ENCODE data around the gene SLC35F4.

GRCh38 chr14:57854571-57854970, 11.3 kb downstream of the SLC35F4 start:
- TF ChIP-seq EZH2 (IDR thresholded peaks at IDR 0.05; ENCODE audit: low read depth, low read length, severe bottlenecking) (no peak), POLR2A (IDR thresholded peaks at IDR 0.05; ENCODE audit: control extremely low read depth in 1 of 2, low read depth in 2 of 2, low read length in 2 of 2) (no peak), CTCF (IDR thresholded peaks at IDR 0.05; ENCODE audit: control extremely low read depth in 1 of 3, insufficient read depth in 1 of 3, low read depth in 1 of 3, low read length in 3 of 3) (no peak), JUN (IDR thresholded peaks at IDR 0.05; ENCODE audit: low read depth, low read length) (no peak), EP300 (IDR thresholded peaks at IDR 0.05; ENCODE audit: borderline replicate concordance in 1 of 2, low read depth in 2 of 2, low read length in 2 of 2) (no peak), MAFK (IDR thresholded peaks at IDR 0.05; ENCODE audit: low read depth, low read length) (no peak), CREB1 (IDR thresholded peaks at IDR 0.05) (no peak), ATF2 (IDR thresholded peaks at IDR 0.05; ENCODE audit: low read length) (no peak), GABPA (IDR thresholded peaks at IDR 0.05; ENCODE audit: borderline replicate concordance, insufficient read depth, low read length) (no peak), POLR2AphosphoS5 (IDR thresholded peaks at IDR 0.05; ENCODE audit: low read depth, low read length) (no peak), CTBP2 (IDR thresholded peaks at IDR 0.05; ENCODE audit: borderline replicate concordance, insufficient read depth, insufficient read length, low read length) (no peak), TEAD4 (IDR thresholded peaks at IDR 0.05; ENCODE audit: low read depth, low read length) (no peak), NRF1 (IDR thresholded peaks at IDR 0.05; ENCODE audit: low read depth, low read length) (no peak)
